ENCODE results near the gene VWA3A.

The VWA3A gene

DNA sequence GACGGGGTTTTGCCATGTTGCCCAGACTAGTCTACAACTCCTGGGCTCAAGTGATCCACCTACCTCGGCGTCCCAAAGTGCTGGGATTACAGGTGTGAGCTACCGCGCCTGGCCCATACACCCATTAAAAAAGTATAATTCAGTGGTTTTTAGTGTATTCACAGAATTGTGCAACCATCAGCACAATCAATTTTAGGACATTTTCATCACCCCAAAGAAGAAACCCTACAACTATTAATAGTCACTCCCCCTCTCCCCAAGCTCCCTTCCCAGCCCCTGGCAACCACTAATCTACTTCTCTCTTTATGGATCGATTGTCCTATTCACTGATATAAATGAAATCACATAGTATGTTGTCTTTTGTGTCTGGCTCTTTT lies 109.9 kb downstream of the VWA3A start:
- Histone ChIP-seq H3K27me3 (replicated peaks; ENCODE audit: control insufficient read depth, insufficient read depth, low read length) (no peaks in the 10 kb centered on the region), H3K4me3 (replicated peaks; ENCODE audit: low read depth, low read length) (no peak overlapping the region), H3K36me3 (ENCODE audit: control insufficient read depth, insufficient read depth, low read length) (no peaks in the 10 kb centered on the region)
- TF ChIP-seq, protein P1, sequence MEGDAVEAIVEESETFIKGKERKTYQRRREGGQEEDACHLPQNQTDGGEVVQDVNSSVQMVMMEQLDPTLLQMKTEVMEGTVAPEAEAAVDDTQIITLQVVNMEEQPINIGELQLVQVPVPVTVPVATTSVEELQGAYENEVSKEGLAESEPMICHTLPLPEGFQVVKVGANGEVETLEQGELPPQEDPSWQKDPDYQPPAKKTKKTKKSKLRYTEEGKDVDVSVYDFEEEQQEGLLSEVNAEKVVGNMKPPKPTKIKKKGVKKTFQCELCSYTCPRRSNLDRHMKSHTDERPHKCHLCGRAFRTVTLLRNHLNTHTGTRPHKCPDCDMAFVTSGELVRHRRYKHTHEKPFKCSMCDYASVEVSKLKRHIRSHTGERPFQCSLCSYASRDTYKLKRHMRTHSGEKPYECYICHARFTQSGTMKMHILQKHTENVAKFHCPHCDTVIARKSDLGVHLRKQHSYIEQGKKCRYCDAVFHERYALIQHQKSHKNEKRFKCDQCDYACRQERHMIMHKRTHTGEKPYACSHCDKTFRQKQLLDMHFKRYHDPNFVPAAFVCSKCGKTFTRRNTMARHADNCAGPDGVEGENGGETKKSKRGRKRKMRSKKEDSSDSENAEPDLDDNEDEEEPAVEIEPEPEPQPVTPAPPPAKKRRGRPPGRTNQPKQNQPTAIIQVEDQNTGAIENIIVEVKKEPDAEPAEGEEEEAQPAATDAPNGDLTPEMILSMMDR (IDR thresholded peaks at IDR 0.05; ENCODE audit: insufficient read depth, low read length, poor library complexity, severe bottlenecking), result no peak
- no peak for DNase-seq (ENCODE audit: extremely low read depth, insufficient read length)

DNA sequence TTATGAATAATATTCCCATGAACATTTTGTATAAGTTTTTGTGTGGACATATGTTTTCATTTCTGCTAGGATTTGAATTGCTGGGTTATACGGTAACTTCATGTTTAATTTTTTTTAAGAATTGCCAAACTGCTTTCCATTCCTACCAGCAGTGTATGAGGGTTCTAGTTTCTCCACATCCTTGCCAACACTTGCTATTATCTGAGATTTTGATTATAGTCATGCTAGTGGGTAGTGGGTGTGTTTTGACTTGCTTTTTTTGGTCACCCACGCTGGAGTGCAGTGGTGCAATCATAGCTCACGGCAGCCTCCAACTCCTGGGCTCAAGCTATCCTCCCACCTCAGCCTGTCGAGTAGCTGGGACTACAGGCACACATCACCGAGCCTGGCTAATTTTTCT lies 110.8 kb downstream of the VWA3A start:
- no peaks in the 10 kb centered on the region for H3K36me3 ChIP-seq (ENCODE audit: control insufficient read depth, insufficient read depth, low read length)
- no peak overlapping the region for H3K4me3 ChIP-seq (replicated peaks; ENCODE audit: low read depth, low read length)
- DNase-seq (ENCODE audit: extremely low read depth, insufficient read length), result no peak
- TF ChIP-seq, protein P1 (IDR thresholded peaks at IDR 0.05; ENCODE audit: insufficient read depth, low read length, poor library complexity, severe bottlenecking), result no peak
- H3K27me3 ChIP-seq (replicated peaks; ENCODE audit: control insufficient read depth, insufficient read depth, low read length), result no peaks in the 10 kb centered on the region

DNA sequence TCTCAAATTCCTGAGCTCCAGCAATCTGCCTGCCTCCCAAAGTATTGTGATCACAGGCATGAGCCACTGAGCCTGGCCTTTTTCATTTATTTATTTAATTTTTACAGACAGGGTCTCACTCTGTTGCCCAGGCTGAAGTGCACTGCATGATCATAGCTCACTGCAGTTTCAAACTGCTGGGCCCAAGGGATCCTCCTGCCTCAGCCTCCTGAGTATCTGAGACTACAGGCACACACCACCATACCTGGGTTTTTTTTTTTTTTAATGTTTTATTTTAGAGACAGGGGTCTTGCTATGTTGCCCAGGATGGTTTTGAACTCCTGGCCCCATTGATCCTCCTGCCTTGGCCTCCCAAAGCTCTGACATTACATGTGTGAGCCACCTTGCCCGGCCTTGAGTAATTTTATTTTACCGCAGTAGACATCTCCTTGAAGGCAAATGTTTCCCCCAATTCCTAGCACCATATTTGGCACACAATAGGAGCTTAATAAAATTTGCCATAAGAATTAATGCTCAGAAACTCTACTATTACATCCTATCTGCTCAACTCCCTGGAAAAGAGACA lies 111.8 kb downstream of the VWA3A start:
- no peaks in the 10 kb centered on the region for H3K27me3 ChIP-seq (replicated peaks; ENCODE audit: control insufficient read depth, insufficient read depth, low read length)
- H3K4me3 ChIP-seq (replicated peaks; ENCODE audit: low read depth, low read length), result no peak overlapping the region
- no peak for DNase-seq (ENCODE audit: extremely low read depth, insufficient read length)
- H3K36me3 ChIP-seq (ENCODE audit: control insufficient read depth, insufficient read depth, low read length), result no peaks in the 10 kb centered on the region
- TF ChIP-seq, protein P1 (IDR thresholded peaks at IDR 0.05; ENCODE audit: insufficient read depth, low read length, poor library complexity, severe bottlenecking), result no peak

DNA sequence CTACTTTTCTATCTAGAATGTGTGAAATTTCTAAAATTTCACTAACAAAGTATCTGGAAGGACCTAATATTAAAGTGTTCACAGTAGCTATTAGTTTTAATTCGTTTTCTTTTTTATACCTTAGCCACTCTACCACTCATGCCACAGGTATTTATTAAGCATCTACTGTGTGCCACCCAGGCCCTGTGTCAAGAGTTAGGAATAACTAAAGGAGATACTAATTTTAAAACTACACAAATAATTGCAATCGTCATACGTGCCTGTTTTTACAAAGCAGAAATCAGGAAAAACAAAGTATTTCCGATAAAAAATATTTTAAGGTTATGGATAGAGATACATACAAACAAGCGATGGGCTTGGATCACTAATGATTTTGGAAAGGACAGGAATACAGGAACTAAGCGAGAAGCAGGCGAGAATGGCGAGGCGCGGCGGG lies 113.3 kb downstream of the VWA3A start:
- DNase-seq (ENCODE audit: extremely low read depth, insufficient read length), result no peak
- Histone ChIP-seq H3K27me3 (replicated peaks; ENCODE audit: control insufficient read depth, insufficient read depth, low read length) (no peaks in the 10 kb centered on the region), H3K4me3 (replicated peaks; ENCODE audit: low read depth, low read length) (peak overlapping the region; percentile 89), H3K36me3 (ENCODE audit: control insufficient read depth, insufficient read depth, low read length) (peaks cover 1% of the 10 kb centered on the region; the same call in 1 of the 2 replicates)
- TF ChIP-seq, protein P1 (IDR thresholded peaks at IDR 0.05; ENCODE audit: insufficient read depth, low read length, poor library complexity, severe bottlenecking), result no peak

DNA sequence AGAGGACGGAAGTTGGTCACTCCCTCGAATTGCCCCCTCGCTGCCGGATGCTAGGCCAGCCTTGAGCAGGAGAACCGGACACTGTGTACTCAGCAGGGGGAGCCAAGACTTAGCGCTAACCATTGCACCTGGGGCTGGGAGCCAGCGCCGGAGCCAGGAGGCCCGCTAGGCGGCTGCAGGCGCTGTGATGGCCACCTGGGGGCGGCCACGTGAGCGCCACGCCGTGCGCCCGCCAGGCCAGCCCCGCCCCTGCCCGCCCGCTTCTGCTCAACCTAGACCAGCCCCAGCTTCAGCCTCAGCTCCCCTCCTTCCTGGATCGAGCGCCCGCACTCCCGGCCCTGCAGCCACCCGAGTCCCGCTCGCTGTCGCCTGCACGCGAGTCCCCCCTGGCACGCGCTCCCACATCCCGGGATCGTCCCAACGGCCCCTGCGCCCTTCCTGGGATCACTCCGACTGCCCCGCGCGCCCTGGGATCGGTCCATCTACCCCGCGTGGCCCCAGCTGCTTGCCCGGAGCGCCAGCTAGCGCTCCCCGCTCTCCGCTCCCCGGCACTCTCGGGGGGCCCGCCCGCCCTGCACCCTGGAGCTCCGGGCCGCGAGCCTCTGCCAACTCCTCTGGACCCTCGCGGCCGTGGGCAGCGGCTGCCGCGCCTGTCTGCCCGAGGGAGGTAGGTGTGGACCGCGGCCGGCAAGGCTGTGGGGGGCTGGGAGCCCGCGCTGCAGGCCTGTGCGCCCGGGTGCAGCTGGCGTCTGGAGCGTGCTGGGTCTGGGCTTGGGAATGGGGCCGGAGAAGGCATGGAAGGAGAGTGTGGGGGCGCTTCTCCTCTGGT lies 113.9 kb downstream of the VWA3A start, which contains the start of gene EEF2K:
Gene EEF2K (plus strand): TSS at position 266 of the 829 bp plus-strand sequence. CDS start 19,452 bp downstream, outside the sequence.
- Histone ChIP-seq H3K36me3 (ENCODE audit: control insufficient read depth, insufficient read depth, low read length) (peaks cover 1% of the 10 kb centered on the region; the same call in 1 of the 2 replicates), H3K4me3 (replicated peaks; ENCODE audit: low read depth, low read length) (peak within 1 kb of the TSS; percentile 89), H3K27me3 (replicated peaks; ENCODE audit: control insufficient read depth, insufficient read depth, low read length) (no peaks in the 10 kb centered on the region)
- TF ChIP-seq, protein P1 (IDR thresholded peaks at IDR 0.05; ENCODE audit: insufficient read depth, low read length, poor library complexity, severe bottlenecking), result peak; percentile 78
- peak; percentile 93 for DNase-seq (ENCODE audit: extremely low read depth, insufficient read length)

All from GM06990 (cell line).